Mesendoderm (in vitro differentiated cells): ENCODE measurements around the gene C4orf36.

Source experiments
- DNase-seq: peaks from one replicate; pipeline ENCODE4 v3.0.0; 2013
- H2AK5ac ChIP-seq: 2 replicates; pipeline ENCODE4 v1.6.1; 2013; ENCODE audit warnings: low read length, inconsistent platforms
- H2BK120ac ChIP-seq: 2 replicates; pipeline ENCODE4 v1.6.1; 2013; ENCODE audit warnings: low read depth, mild to moderate bottlenecking, low read length, moderate library complexity, mixed read lengths
- H2BK15ac ChIP-seq: replicated peaks from 2 replicates; pipeline ENCODE4 v1.6.1; 2013; ENCODE audit warnings: low read depth, mild to moderate bottlenecking, moderate library complexity
- H2BK5ac ChIP-seq: 2 replicates; pipeline ENCODE4 v1.6.1; 2013; ENCODE audit warnings: low read length, inconsistent platforms
- H3K18ac ChIP-seq: 2 replicates; pipeline ENCODE4 v1.6.1; 2013; ENCODE audit warnings: mild to moderate bottlenecking, low read length, mixed read lengths
- H3K23ac ChIP-seq: one replicate; pipeline ENCODE4 v1.6.1; 2013; ENCODE audit warnings: low read length
- H3K27ac ChIP-seq: 2 replicates; pipeline ENCODE4 v1.5.1; 2013; ENCODE audit warnings: low read depth, mild to moderate bottlenecking, inconsistent platforms, low read length, moderate library complexity
- H3K27me3 ChIP-seq: 2 replicates; pipeline ENCODE4 v1.6.1; 2013; ENCODE audit warnings: low read length, control low read depth, mild to moderate bottlenecking, inconsistent platforms; ENCODE audit not compliant: insufficient read depth, poor library complexity
- H3K36me3 ChIP-seq: 2 replicates; pipeline ENCODE4 v1.6.1; 2013; ENCODE audit warnings: low read length, inconsistent platforms; ENCODE audit not compliant: control insufficient read depth, insufficient read depth
- H3K4ac ChIP-seq: one replicate; pipeline ENCODE4 v1.6.1; 2013; ENCODE audit warnings: low read depth, mild to moderate bottlenecking, low read length, moderate library complexity
- H3K4me1 ChIP-seq: 2 replicates; pipeline ENCODE4 v1.6.1; 2013; ENCODE audit warnings: low read depth, low read length, inconsistent platforms; ENCODE audit not compliant: control insufficient read depth
- H3K4me2 ChIP-seq: 2 replicates; pipeline ENCODE4 v1.6.1; 2013; ENCODE audit warnings: low read length
- H3K4me3 ChIP-seq: 2 replicates; pipeline ENCODE4 v1.5.1; 2013; ENCODE audit warnings: mild to moderate bottlenecking, low read length
- H3K56ac ChIP-seq: one replicate; pipeline ENCODE4 v1.6.1; 2013; ENCODE audit warnings: low read length
- H3K79me1 ChIP-seq: 2 replicates; pipeline ENCODE4 v1.6.1; 2013; ENCODE audit warnings: low read length, inconsistent platforms
- H3K79me2 ChIP-seq: 2 replicates; pipeline ENCODE4 v1.6.1; 2013; ENCODE audit warnings: mild to moderate bottlenecking, low read length; ENCODE audit not compliant: control insufficient read depth, insufficient read depth
- H3K9ac ChIP-seq: 2 replicates; pipeline ENCODE4 v1.6.1; 2013; ENCODE audit warnings: low read length, inconsistent platforms
- H4K5ac ChIP-seq: one replicate; pipeline ENCODE4 v1.6.1; 2013; ENCODE audit warnings: low read length
- H4K8ac ChIP-seq: one replicate; pipeline ENCODE4 v1.6.1; 2013; ENCODE audit warnings: low read depth, mild to moderate bottlenecking, control low read depth, low read length, moderate library complexity
- WGBS: extraction: QIAGEN DNeasy Blood & Tissue Kit; methylation state at CpG from one replicate; pipeline ENCODE4 v1.1.7; 2013; ENCODE audit warnings: low lambda C conversion rate, missing lambda C conversion rate; ENCODE audit not compliant: insufficient coverage; ENCODE audit errors: extremely low coverage; 5-methylcytosine and 5-hydroxymethylcytosine counted together

The C4orf36 gene

GRCh38 chr4:86927843-86928395, 35.7 kb upstream of the C4orf36 start:
- Histone ChIP-seq H3K9ac (no peak overlapping the region), H3K23ac (no peak overlapping the region), H4K5ac (no peak overlapping the region), H3K4ac (no peak overlapping the region), H4K8ac (no peak overlapping the region), H3K27ac (no peak overlapping the region), H3K36me3 (no peaks in the 10 kb centered on the region), H2BK5ac (no peak overlapping the region), H3K4me2 (no peak overlapping the region), H3K4me1 (no peaks in the 10 kb centered on the region), H2AK5ac (no peak overlapping the region), H2BK15ac (no peak overlapping the region), H2BK120ac (no peak overlapping the region), H3K79me2 (no peaks in the 10 kb centered on the region), H3K56ac (no peak overlapping the region), H3K27me3 (no peaks in the 10 kb centered on the region), H3K79me1 (no peaks in the 10 kb centered on the region), H3K4me3 (no peak overlapping the region), H3K18ac (no peak overlapping the region)
- DNase-seq = no peak
- no CpG with 5 or more reads among the region's 2 CpGs for WGBS

GRCh38 chr4:86926435-86927086, 34.3 kb upstream of the C4orf36 start:
- H3K23ac ChIP-seq = no peak overlapping the region
- no peak overlapping the region for H4K8ac ChIP-seq
- H3K27me3 ChIP-seq = no peaks in the 10 kb centered on the region
- H3K4me1 ChIP-seq = no peaks in the 10 kb centered on the region
- no peak overlapping the region for H2BK5ac ChIP-seq
- H3K79me2 ChIP-seq = no peaks in the 10 kb centered on the region
- no peaks in the 10 kb centered on the region for H3K79me1 ChIP-seq
- H2BK120ac ChIP-seq = no peak overlapping the region
- peak; percentile 65 for DNase-seq
- H3K4me2 ChIP-seq = no peak overlapping the region
- H3K18ac ChIP-seq = no peak overlapping the region
- no peak overlapping the region for H2BK15ac ChIP-seq
- WGBS = no CpG with 5 or more reads among the region's 6 CpGs
- H3K36me3 ChIP-seq = no peaks in the 10 kb centered on the region
- H3K4ac ChIP-seq = no peak overlapping the region
- no peak overlapping the region for H4K5ac ChIP-seq
- no peak overlapping the region for H3K56ac ChIP-seq
- no peak overlapping the region for H3K4me3 ChIP-seq
- no peak overlapping the region for H2AK5ac ChIP-seq
- H3K9ac ChIP-seq = no peak overlapping the region
- H3K27ac ChIP-seq = no peak overlapping the region

GRCh38 chr4:86924811-86925210, 32.6 kb upstream of the C4orf36 start:
- Histone ChIP-seq H2BK120ac (no peak overlapping the region), H3K18ac (no peak overlapping the region), H3K27ac (no peak overlapping the region), H3K4me2 (no peak overlapping the region), H2BK15ac (no peak overlapping the region), H4K8ac (no peak overlapping the region), H3K4ac (no peak overlapping the region), H3K4me1 (no peaks in the 10 kb centered on the region), H3K79me1 (no peaks in the 10 kb centered on the region), H4K5ac (no peak overlapping the region), H3K27me3 (no peaks in the 10 kb centered on the region), H3K36me3 (no peaks in the 10 kb centered on the region), H3K79me2 (no peaks in the 10 kb centered on the region), H2AK5ac (no peak overlapping the region), H3K4me3 (no peak overlapping the region), H2BK5ac (no peak overlapping the region), H3K23ac (no peak overlapping the region), H3K9ac (no peak overlapping the region), H3K56ac (no peak overlapping the region)
- peak; percentile 76 for DNase-seq
- WGBS = no CpG with 5 or more reads among the region's 2 CpGs

- no peaks in the 10 kb centered on the region for H3K4me1 ChIP-seq
- no peak for DNase-seq
- H3K4ac ChIP-seq = no peak overlapping the region
- H2BK120ac ChIP-seq = no peak overlapping the region
- H3K56ac ChIP-seq = no peak overlapping the region
- H3K36me3 ChIP-seq = no peaks in the 10 kb centered on the region
- no peak overlapping the region for H3K9ac ChIP-seq
- no peaks in the 10 kb centered on the region for H3K79me1 ChIP-seq
- no peaks in the 10 kb centered on the region for H3K79me2 ChIP-seq
- H3K18ac ChIP-seq = no peak overlapping the region
- H4K5ac ChIP-seq = no peak overlapping the region
- no peak overlapping the region for H3K23ac ChIP-seq
- WGBS = no CpG with 5 or more reads among the region's 1 CpG
- no peak overlapping the region for H2BK5ac ChIP-seq
- no peak overlapping the region for H3K4me3 ChIP-seq
- no peak overlapping the region for H3K27ac ChIP-seq
- H3K27me3 ChIP-seq = no peaks in the 10 kb centered on the region
- no peak overlapping the region for H4K8ac ChIP-seq
- H2AK5ac ChIP-seq = no peak overlapping the region
- no peak overlapping the region for H3K4me2 ChIP-seq
- no peak overlapping the region for H2BK15ac ChIP-seq
Measured at GRCh38 chr4:86921608-86922252, 29.5 kb upstream of the C4orf36 start.

DNA sequence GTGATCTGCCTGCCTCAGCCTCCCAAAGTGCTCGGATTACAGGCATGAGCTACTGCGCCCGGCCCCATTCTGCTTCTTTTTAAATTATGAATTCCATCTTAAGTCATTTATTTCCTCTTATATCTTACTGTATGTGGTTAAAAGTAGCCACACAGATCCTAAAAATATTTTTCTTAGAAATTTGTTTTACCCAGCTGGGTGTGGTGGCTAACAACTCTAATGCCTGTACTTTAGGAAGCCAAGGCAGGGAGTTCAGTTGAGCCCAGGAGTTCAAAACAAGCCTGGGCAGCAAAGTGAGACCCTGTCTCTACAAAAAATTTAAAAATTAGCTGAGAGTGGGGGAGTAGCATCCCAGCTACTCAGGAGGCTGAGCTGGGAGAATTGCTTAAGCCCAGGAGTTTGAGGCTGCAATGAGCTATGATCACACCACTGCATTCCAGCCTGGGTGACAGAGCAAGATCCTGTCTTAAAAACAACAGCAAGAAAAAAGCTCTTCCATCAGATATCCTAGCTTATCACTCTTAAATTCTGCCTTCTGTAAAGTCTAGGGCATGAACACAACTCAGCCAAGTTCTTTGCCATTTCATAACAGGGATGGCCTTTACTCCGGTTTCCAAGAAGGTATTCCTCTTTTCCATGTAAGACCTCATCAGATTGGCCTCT, 27.5 kb upstream of the C4orf36 start:
- no peaks in the 10 kb centered on the region for H3K79me1 ChIP-seq
- H2AK5ac ChIP-seq = no peak overlapping the region
- no peaks in the 10 kb centered on the region for H3K36me3 ChIP-seq
- H3K27me3 ChIP-seq = no peaks in the 10 kb centered on the region
- H3K4me3 ChIP-seq = no peak overlapping the region
- H3K4me1 ChIP-seq = no peaks in the 10 kb centered on the region
- H2BK5ac ChIP-seq = no peak overlapping the region
- no peak overlapping the region for H3K9ac ChIP-seq
- H2BK120ac ChIP-seq = no peak overlapping the region
- no CpG with 5 or more reads among the region's 4 CpGs for WGBS
- no peak overlapping the region for H3K27ac ChIP-seq
- H2BK15ac ChIP-seq = no peak overlapping the region
- H3K79me2 ChIP-seq = no peaks in the 10 kb centered on the region
- H3K56ac ChIP-seq = no peak overlapping the region
- DNase-seq = no peak
- H3K4ac ChIP-seq = no peak overlapping the region
- H4K5ac ChIP-seq = no peak overlapping the region
- no peak overlapping the region for H3K18ac ChIP-seq
- no peak overlapping the region for H4K8ac ChIP-seq
- H3K4me2 ChIP-seq = no peak overlapping the region
- no peak overlapping the region for H3K23ac ChIP-seq
